Keratinocyte (primary cell): Measurements from ENCODE around the gene CEP164. TPM values are rescaled to one million over a fixed set of nuclear protein-coding genes. Genes with fewer than 3 reads are reported as not detected.

ENCODE experiments used
- DNase-seq: peaks from one replicate; pipeline ENCODE4 v3.0.0-alpha.2; 2011; ENCODE audit warnings: low read depth, missing footprints, low spot score
- FAIRE-seq: peaks from 2 replicates; lab custom pipeline; 2011; peaks lifted over from hg19 to GRCh38; lab: Jason Lieb, UNC
- H2AFZ ChIP-seq: 2 replicates; pipeline ENCODE4 v1.6.0; 2012; ENCODE audit warnings: low read length, control low read depth, inconsistent platforms; ENCODE audit not compliant: control insufficient read depth
- H3K27ac ChIP-seq: 2 replicates; pipeline ENCODE4 v1.5.1; 2011; ENCODE audit warnings: low read length; ENCODE audit not compliant: control insufficient read depth, insufficient read depth
- H3K27me3 ChIP-seq: 3 replicates; pipeline ENCODE4 v1.6.0; 2011; ENCODE audit warnings: low read length; ENCODE audit not compliant: control insufficient read depth, insufficient read depth; ENCODE audit errors: extremely low read depth
- H3K36me3 ChIP-seq, 2 experiments: 2 replicates in 1 of 2; 3 replicates in 1 of 2; pipeline ENCODE4 v1.5.1; 2011; ENCODE audit warnings: low read length in 2 of 2, mild to moderate bottlenecking in 1 of 2; ENCODE audit not compliant: control insufficient read depth in 2 of 2, insufficient read depth in 2 of 2; ENCODE audit errors: extremely low read depth in 1 of 2
- H3K4me1 ChIP-seq: 3 replicates; pipeline ENCODE4 v1.5.1; 2011; ENCODE audit warnings: low read length; ENCODE audit not compliant: control insufficient read depth, insufficient read depth; ENCODE audit errors: extremely low read depth
- H3K4me2 ChIP-seq: 3 replicates; pipeline ENCODE4 v1.6.0; 2011; ENCODE audit warnings: low read depth, low read length; ENCODE audit not compliant: control insufficient read depth, insufficient read depth; ENCODE audit errors: extremely low read depth
- H3K4me3 ChIP-seq, 3 experiments: fragments of 200-600 bp in 1 of 3; sonication (generic) in 1 of 3; 2 replicates in 2 of 3; 3 replicates in 1 of 3; pipeline ENCODE4 v1.5.1; 2011 to 2016; ENCODE audit warnings: low read length in 3 of 3, mild to moderate bottlenecking in 3 of 3, control low read depth in 2 of 3, inconsistent platforms in 1 of 3, low read depth in 1 of 3, mixed read lengths in 1 of 3, mixed run types in 1 of 3, moderate library complexity in 1 of 3; ENCODE audit not compliant: control insufficient read depth in 2 of 3, insufficient read depth in 2 of 3; ENCODE audit errors: extremely low read depth in 1 of 3
- H3K79me2 ChIP-seq: 2 replicates; pipeline ENCODE4 v1.6.0; 2012; ENCODE audit warnings: low read length; ENCODE audit not compliant: control insufficient read depth, insufficient read depth
- H3K9ac ChIP-seq: 3 replicates; pipeline ENCODE4 v1.6.0; 2011; ENCODE audit warnings: low read length; ENCODE audit not compliant: control insufficient read depth, insufficient read depth; ENCODE audit errors: extremely low read depth
- H3K9me1 ChIP-seq: 3 replicates; pipeline ENCODE4 v1.6.0; 2011; ENCODE audit warnings: low read length; ENCODE audit not compliant: control insufficient read depth, insufficient read depth; ENCODE audit errors: extremely low read depth
- H3K9me3 ChIP-seq: 2 replicates; pipeline ENCODE4 v1.5.1; 2012; ENCODE audit warnings: low read depth, low read length; ENCODE audit not compliant: control insufficient read depth
- H4K20me1 ChIP-seq: 3 replicates; pipeline ENCODE4 v1.6.0; 2011; ENCODE audit warnings: low read length; ENCODE audit not compliant: control insufficient read depth, insufficient read depth; ENCODE audit errors: extremely low read depth
- EZH2 ChIP-seq: IDR thresholded peaks from one replicate; pipeline ENCODE4 v1.6.1; 2012; ENCODE audit warnings: inconsistent platforms, mild to moderate bottlenecking, low read length, moderate library complexity
- dilution Hi-C: fragments of 300-500 bp; cut with MboI; formaldehyde crosslinking; loops from one replicate; pipeline ENCODE4 v1.7.0; 2020; ENCODE audit warnings: low sequenced_read_pairs; ENCODE audit not compliant: extremely low pct_ligation_motif_present
- polyA plus RNA-seq, 5 experiments: library from polyadenylated mRNA; depleted of rRNA in 3 of 5; stranded (reverse) in 3 of 5; stranded (forward) in 1 of 5; unstranded in 1 of 5; fragments of >200 nt; gene quantifications; 1 replicate in 1 of 5; 2 replicates in 3 of 5; 3 replicates in 1 of 5; pipeline versions ENCODE4 v1.2.1 to v1.2.3, GENCODE V29; 2011 to 2012; ENCODE audit warnings: missing spikeins in 2 of 5, low read depth in 1 of 5, low replicate concordance in 1 of 5
- TF ChIP-seq, protein P1 (sequence below), 3 experiments: IDR thresholded peaks in 1 of 3; conservative IDR thresholded peaks in 1 of 3; optimal IDR thresholded peaks in 1 of 3; 2 replicates in 2 of 3; 3 replicates in 1 of 3; pipeline versions ENCODE3 to v1.5.1; 2011; ENCODE audit warnings: low read length in 3 of 3, mild to moderate bottlenecking in 3 of 3, moderate library complexity in 2 of 3, control low read depth in 1 of 3, inconsistent platforms in 1 of 3; ENCODE audit not compliant: insufficient read depth in 2 of 3; ENCODE audit errors: extremely low read depth in 1 of 3

CEP164 gene
- polyA plus RNA-seq, 1 donor (not counting 4 experiments of a cell fraction or from before 2014, with no cell fraction given), result 15.1 TPM

DNA sequence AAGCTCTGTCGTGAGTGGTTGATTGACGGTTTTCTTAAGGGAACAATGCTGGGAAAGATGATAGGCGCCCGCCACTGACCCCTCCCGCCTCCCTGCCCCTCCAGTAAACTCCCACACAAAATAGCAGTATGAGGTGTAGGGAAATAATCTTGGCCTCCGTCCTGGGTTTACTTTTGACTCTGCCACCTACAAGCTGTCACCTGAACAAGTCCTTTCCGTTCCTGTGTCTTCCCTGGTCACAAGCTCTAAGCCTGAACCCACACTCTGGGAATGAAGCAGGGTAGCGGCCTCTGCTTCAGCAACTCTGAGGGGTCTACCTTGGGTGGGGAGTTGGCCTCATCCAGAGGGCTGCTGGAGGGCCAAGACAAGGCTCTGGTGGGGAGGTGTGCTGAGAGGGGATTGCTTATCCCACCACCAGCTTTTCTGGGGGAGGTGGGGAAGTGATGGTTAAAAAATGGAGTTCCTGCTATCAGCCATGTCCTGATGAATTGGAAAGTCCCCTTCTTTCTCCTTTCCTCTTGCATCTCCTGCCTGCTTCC, 87.8 kb downstream of the CEP164 start:
- FAIRE-seq (no peak), DNase-seq (no peak)
- Histone ChIP-seq H4K20me1 (no peaks in the 10 kb centered on the region), H3K9ac (no peak overlapping the region), H3K36me3 (peaks cover 2 to 3% of the 10 kb centered on the region in 2 experiments), H3K4me1 (no peaks in the 10 kb centered on the region), H3K27me3 (peaks cover 3% of the 10 kb centered on the region), H3K79me2 (no peaks in the 10 kb centered on the region), H3K9me1 (no peaks in the 10 kb centered on the region), H3K4me2 (no peak overlapping the region), H3K4me3 (no peak overlapping the region), H3K27ac (no peak overlapping the region), H3K9me3 (no peaks in the 10 kb centered on the region), H2AFZ (no peak overlapping the region)
- dilution Hi-C loops, result no loop called here
- TF ChIP-seq, protein P1, sequence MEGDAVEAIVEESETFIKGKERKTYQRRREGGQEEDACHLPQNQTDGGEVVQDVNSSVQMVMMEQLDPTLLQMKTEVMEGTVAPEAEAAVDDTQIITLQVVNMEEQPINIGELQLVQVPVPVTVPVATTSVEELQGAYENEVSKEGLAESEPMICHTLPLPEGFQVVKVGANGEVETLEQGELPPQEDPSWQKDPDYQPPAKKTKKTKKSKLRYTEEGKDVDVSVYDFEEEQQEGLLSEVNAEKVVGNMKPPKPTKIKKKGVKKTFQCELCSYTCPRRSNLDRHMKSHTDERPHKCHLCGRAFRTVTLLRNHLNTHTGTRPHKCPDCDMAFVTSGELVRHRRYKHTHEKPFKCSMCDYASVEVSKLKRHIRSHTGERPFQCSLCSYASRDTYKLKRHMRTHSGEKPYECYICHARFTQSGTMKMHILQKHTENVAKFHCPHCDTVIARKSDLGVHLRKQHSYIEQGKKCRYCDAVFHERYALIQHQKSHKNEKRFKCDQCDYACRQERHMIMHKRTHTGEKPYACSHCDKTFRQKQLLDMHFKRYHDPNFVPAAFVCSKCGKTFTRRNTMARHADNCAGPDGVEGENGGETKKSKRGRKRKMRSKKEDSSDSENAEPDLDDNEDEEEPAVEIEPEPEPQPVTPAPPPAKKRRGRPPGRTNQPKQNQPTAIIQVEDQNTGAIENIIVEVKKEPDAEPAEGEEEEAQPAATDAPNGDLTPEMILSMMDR (optimal IDR thresholded peaks at IDR 0.05 in 1 of 3, IDR thresholded peaks at IDR 0.05 in 1 of 3, conservative IDR thresholded peaks at IDR 0.05 in 1 of 3; ENCODE audit: extremely low read depth in 1 of 3, insufficient read depth in 2 of 3, low read length in 3 of 3), result no peak
- no peak for TF ChIP-seq EZH2

DNA sequence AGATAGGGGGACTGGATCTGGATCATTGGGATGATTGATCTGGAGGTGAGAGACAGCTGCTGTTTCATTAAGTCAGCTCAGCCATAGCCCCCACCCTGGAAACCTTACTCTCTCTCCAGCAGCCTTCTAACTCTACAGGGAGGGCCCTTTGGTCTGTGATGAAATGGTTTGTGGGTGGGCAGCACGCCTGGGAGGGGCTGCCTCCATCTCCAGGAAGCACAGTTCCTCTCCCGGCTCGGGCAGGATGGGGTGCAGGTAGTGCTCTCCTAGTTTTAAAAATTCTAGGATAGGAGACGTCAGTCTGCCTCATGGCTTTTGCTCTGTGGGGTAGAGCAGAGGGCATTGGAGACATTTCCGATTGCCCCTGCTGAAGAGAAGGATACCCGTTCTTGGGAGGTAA, 89.7 kb downstream of the CEP164 start:
- dilution Hi-C loops, result no loop called here
- peaks cover 3% of the 10 kb centered on the region for H3K27me3 ChIP-seq
- FAIRE-seq, result no peak

More for the DNA sequence above, 89.7 kb downstream of the CEP164 start:
- no peak for DNase-seq
- no peak overlapping the region for H3K4me3 ChIP-seq
- no peak overlapping the region for H3K27ac ChIP-seq
- no peaks in the 10 kb centered on the region for H3K79me2 ChIP-seq
- H3K4me1 ChIP-seq, result no peaks in the 10 kb centered on the region
- no peak overlapping the region for H2AFZ ChIP-seq
- TF ChIP-seq, protein P1 (optimal IDR thresholded peaks at IDR 0.05 in 1 of 3, IDR thresholded peaks at IDR 0.05 in 1 of 3, conservative IDR thresholded peaks at IDR 0.05 in 1 of 3; ENCODE audit: extremely low read depth in 1 of 3, insufficient read depth in 2 of 3, low read length in 3 of 3), result no peak
- no peak for TF ChIP-seq EZH2
- H3K9me3 ChIP-seq, result no peaks in the 10 kb centered on the region
- no peaks in the 10 kb centered on the region for H3K9me1 ChIP-seq
- H3K4me2 ChIP-seq, result no peak overlapping the region
- no peaks in the 10 kb centered on the region for H4K20me1 ChIP-seq
- no peak overlapping the region for H3K9ac ChIP-seq
- no peaks in the 10 kb centered on the region for H3K36me3 ChIP-seq
